ENCODE measurements around the gene WDR38.
"Not testable (repeated sequence)": the region's sequence is repeated elsewhere in the genome, so short reads cannot be mapped to it uniquely, and the experiment has no call there.

The WDR38 gene

GRCh38 chr9:124843456-124844034, 9.7 kb upstream of the WDR38 start:
- no peak for DNase-seq (ENCODE audit: low read depth)
- no peak for TF ChIP-seq CTCF (conservative IDR thresholded peaks at IDR 0.05; ENCODE audit: low read length)
- no peak overlapping the region for H3K4me3 ChIP-seq (ENCODE audit: low read length)

GRCh38 chr9:124844291-124844690, 9.0 kb upstream of the WDR38 start:
- no peak overlapping the region for H3K4me3 ChIP-seq (ENCODE audit: low read length)
- DNase-seq (ENCODE audit: low read depth): no peak
- no peak for TF ChIP-seq CTCF (conservative IDR thresholded peaks at IDR 0.05; ENCODE audit: low read length)

GRCh38 chr9:124846467-124846866, 6.8 kb upstream of the WDR38 start:
- H3K4me3 ChIP-seq (ENCODE audit: low read length); DNase-seq (ENCODE audit: low read depth): not testable (repeated sequence)

- TF ChIP-seq CTCF (conservative IDR thresholded peaks at IDR 0.05; ENCODE audit: low read length): no peak
- DNase-seq (ENCODE audit: low read depth): no peak
- H3K4me3 ChIP-seq (ENCODE audit: low read length): no peak overlapping the region
Observed at GRCh38 chr9:124846969-124847368, 6.3 kb upstream of the WDR38 start.

- no peak for TF ChIP-seq CTCF (conservative IDR thresholded peaks at IDR 0.05; ENCODE audit: low read length)
- peak; percentile 58 for DNase-seq (ENCODE audit: low read depth)
Observed at GRCh38 chr9:124849801-124850200, 3.5 kb upstream of the WDR38 start.

GRCh38 chr9:124852121-124852828, 985 bp upstream of the WDR38 start:
- no peak for DNase-seq (ENCODE audit: low read depth)
- H3K4me3 ChIP-seq (ENCODE audit: low read length): no peak overlapping the region; the same call in 1 of the 2 replicates
- no peak for TF ChIP-seq CTCF (conservative IDR thresholded peaks at IDR 0.05; ENCODE audit: low read length)

More at GRCh38 chr9:124849801-124850200, 3.5 kb upstream of the WDR38 start:
- H3K4me3 ChIP-seq (ENCODE audit: low read length): no peak overlapping the region

GRCh38 chr9:124853605-124854143, 414 bp downstream of the WDR38 start:
- H3K4me3 ChIP-seq (ENCODE audit: low read length): peak overlapping the region; percentile 63
- no peak for DNase-seq (ENCODE audit: low read depth)
- TF ChIP-seq CTCF (conservative IDR thresholded peaks at IDR 0.05; ENCODE audit: low read length): no peak

Data from AG10803 (cell line).